DMS53 treated with DMSO at 0.1 percent for 48 hours (cell line): ENCODE measurements around the gene GAGE12F.
"Not testable (repeated sequence)": the region's sequence is repeated elsewhere in the genome, so short reads cannot be mapped to it uniquely, and the experiment has no call there.

ENCODE experiments used
- DNase-seq: peaks from one replicate; lab custom pipeline; 2025; ENCODE audit not compliant: unreplicated experiment; lab: John Stamatoyannopoulos, UW

Gene GAGE12F

GRCh38 chrX:49560542-49560941 is at the start of gene GAGE12F:
TSS of gene GAGE12F (plus strand) at chrX:49560842. CDS start at chrX:49561997, 1,155 bp downstream.
- DNase-seq = not testable (repeated sequence)

DNA sequence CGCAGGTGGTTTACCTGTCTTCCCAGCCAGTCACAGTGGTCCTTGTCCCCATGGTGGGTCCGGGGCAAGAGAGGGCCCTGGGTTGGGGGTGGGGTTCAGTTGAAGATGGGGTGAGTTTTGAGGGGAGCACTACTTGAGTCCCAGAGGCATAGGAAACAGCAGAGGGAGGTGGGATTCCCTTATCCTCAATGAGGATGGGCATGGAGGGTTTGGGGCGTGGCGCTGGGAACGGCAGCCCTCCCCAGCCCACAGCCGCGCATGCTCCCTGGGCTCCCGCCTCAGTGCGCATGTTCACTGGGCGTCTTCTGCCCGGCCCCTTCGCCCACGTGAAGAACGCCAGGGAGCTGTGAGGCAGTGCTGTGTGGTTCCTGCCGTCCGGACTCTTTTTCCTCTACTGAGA is 28.8 kb upstream of the GAGE12F start, which contains the start of gene GAGE12C:
GAGE12C (plus strand) TSS at position 301 of the 400 bp plus-strand sequence. CDS start 1,155 bp downstream, outside the sequence.
- not testable (repeated sequence) for DNase-seq

DNA sequence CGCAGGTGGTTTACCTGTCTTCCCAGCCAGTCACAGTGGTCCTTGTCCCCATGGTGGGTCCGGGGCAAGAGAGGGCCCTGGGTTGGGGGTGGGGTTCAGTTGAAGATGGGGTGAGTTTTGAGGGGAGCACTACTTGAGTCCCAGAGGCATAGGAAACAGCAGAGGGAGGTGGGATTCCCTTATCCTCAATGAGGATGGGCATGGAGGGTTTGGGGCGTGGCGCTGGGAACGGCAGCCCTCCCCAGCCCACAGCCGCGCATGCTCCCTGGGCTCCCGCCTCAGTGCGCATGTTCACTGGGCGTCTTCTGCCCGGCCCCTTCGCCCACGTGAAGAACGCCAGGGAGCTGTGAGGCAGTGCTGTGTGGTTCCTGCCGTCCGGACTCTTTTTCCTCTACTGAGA is 19.2 kb upstream of the GAGE12F start, which contains the start of gene GAGE12D:
GAGE12D (plus strand) TSS at position 301 of the 400 bp plus-strand sequence. CDS start 1,155 bp downstream, outside the sequence.
- DNase-seq = not testable (repeated sequence)

DNA sequence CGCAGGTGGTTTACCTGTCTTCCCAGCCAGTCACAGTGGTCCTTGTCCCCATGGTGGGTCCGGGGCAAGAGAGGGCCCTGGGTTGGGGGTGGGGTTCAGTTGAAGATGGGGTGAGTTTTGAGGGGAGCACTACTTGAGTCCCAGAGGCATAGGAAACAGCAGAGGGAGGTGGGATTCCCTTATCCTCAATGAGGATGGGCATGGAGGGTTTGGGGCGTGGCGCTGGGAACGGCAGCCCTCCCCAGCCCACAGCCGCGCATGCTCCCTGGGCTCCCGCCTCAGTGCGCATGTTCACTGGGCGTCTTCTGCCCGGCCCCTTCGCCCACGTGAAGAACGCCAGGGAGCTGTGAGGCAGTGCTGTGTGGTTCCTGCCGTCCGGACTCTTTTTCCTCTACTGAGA is 9.7 kb upstream of the GAGE12F start, which contains the start of gene GAGE12E:
GAGE12E (plus strand) TSS at position 301 of the 400 bp plus-strand sequence. CDS start 1,155 bp downstream, outside the sequence.
- not testable (repeated sequence) for DNase-seq

DNA sequence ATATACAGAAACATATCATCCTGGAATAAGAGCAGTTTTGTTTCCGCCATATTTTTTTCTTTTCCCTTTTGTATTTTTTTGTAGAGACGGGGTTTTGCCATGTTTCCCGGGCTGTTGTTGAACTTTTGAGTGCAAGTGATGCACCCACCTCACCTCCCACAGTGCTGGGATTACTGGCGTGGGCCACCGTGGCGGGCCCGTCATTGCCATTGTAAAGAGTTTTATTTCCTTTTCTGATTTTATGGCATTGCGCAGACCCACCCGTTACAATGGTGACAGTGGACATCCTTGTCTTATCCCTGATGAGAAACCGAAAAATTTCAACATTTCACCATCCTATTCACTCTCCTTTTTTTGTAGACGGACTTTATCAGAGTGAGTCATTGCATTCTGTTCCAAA is 8.1 kb downstream of the GAGE12F start:
- not testable (repeated sequence) for DNase-seq

DNA sequence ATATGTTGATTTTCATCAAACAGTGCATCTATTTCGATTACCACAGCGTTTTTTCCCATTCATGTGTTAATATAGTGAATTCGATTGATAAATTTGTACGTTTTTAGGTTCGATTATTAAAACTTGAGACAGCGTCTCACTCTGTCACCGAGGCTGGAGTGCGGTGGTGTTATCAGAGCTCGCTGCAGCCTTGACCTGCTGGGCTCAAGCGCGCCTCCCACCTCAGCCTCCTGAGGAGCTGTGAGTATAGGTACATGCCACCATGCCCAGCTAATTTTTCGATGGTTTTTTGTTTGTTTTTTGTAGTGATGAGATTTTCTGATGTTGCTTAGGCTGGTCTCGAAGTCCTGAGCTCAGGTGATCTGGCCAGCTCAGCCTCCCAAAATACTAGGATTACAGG is 8.5 kb downstream of the GAGE12F start:
- not testable (repeated sequence) for DNase-seq

- not testable (repeated sequence) for DNase-seq
Measured at GRCh38 chrX:49570100-49570499, 9.5 kb downstream of the GAGE12F start, which contains the start of gene GAGE12G. TSS of gene GAGE12G (plus strand) at chrX:49570400. CDS start at chrX:49571555, 1,155 bp downstream.

DNA sequence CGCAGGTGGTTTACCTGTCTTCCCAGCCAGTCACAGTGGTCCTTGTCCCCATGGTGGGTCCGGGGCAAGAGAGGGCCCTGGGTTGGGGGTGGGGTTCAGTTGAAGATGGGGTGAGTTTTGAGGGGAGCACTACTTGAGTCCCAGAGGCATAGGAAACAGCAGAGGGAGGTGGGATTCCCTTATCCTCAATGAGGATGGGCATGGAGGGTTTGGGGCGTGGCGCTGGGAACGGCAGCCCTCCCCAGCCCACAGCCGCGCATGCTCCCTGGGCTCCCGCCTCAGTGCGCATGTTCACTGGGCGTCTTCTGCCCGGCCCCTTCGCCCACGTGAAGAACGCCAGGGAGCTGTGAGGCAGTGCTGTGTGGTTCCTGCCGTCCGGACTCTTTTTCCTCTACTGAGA is 19.0 kb downstream of the GAGE12F start, which contains the start of gene GAGE12H:
GAGE12H (plus strand) TSS at position 301 of the 400 bp plus-strand sequence. CDS start 1,155 bp downstream, outside the sequence.
- DNase-seq = not testable (repeated sequence)

GRCh38 chrX:49589196-49589595 is 28.6 kb downstream of the GAGE12F start, which contains the start of gene GAGE2A:
TSS of gene GAGE2A (plus strand) at chrX:49589496. CDS start at chrX:49590651, 1,155 bp downstream.
- DNase-seq = not testable (repeated sequence)

- DNase-seq = not testable (repeated sequence)
Measured at GRCh38 chrX:49589769-49590478, 29.3 kb downstream of the GAGE12F start.

GRCh38 chrX:49590488-49590887 is 29.8 kb downstream of the GAGE12F start:
- not testable (repeated sequence) for DNase-seq

DNA sequence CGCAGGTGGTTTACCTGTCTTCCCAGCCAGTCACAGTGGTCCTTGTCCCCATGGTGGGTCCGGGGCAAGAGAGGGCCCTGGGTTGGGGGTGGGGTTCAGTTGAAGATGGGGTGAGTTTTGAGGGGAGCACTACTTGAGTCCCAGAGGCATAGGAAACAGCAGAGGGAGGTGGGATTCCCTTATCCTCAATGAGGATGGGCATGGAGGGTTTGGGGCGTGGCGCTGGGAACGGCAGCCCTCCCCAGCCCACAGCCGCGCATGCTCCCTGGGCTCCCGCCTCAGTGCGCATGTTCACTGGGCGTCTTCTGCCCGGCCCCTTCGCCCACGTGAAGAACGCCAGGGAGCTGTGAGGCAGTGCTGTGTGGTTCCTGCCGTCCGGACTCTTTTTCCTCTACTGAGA is 38.1 kb downstream of the GAGE12F start, which contains the start of gene GAGE1:
GAGE1 (plus strand) TSS at position 301 of the 400 bp plus-strand sequence. CDS start 1,155 bp downstream, outside the sequence.
- not testable (repeated sequence) for DNase-seq

GRCh38 chrX:49610718-49611310 is 50.2 kb downstream of the GAGE12F start:
- no peak for DNase-seq
